Measurements from ENCODE around the gene ARHGAP23.
A peak's percentile ranks its signal among the peaks of the same experiment; 100 is the strongest.

ARHGAP23 gene, protein sequence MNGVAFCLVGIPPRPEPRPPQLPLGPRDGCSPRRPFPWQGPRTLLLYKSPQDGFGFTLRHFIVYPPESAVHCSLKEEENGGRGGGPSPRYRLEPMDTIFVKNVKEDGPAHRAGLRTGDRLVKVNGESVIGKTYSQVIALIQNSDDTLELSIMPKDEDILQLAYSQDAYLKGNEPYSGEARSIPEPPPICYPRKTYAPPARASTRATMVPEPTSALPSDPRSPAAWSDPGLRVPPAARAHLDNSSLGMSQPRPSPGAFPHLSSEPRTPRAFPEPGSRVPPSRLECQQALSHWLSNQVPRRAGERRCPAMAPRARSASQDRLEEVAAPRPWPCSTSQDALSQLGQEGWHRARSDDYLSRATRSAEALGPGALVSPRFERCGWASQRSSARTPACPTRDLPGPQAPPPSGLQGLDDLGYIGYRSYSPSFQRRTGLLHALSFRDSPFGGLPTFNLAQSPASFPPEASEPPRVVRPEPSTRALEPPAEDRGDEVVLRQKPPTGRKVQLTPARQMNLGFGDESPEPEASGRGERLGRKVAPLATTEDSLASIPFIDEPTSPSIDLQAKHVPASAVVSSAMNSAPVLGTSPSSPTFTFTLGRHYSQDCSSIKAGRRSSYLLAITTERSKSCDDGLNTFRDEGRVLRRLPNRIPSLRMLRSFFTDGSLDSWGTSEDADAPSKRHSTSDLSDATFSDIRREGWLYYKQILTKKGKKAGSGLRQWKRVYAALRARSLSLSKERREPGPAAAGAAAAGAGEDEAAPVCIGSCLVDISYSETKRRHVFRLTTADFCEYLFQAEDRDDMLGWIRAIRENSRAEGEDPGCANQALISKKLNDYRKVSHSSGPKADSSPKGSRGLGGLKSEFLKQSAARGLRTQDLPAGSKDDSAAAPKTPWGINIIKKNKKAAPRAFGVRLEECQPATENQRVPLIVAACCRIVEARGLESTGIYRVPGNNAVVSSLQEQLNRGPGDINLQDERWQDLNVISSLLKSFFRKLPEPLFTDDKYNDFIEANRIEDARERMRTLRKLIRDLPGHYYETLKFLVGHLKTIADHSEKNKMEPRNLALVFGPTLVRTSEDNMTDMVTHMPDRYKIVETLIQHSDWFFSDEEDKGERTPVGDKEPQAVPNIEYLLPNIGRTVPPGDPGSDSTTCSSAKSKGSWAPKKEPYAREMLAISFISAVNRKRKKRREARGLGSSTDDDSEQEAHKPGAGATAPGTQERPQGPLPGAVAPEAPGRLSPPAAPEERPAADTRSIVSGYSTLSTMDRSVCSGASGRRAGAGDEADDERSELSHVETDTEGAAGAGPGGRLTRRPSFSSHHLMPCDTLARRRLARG (N-terminal part only)

DNA sequence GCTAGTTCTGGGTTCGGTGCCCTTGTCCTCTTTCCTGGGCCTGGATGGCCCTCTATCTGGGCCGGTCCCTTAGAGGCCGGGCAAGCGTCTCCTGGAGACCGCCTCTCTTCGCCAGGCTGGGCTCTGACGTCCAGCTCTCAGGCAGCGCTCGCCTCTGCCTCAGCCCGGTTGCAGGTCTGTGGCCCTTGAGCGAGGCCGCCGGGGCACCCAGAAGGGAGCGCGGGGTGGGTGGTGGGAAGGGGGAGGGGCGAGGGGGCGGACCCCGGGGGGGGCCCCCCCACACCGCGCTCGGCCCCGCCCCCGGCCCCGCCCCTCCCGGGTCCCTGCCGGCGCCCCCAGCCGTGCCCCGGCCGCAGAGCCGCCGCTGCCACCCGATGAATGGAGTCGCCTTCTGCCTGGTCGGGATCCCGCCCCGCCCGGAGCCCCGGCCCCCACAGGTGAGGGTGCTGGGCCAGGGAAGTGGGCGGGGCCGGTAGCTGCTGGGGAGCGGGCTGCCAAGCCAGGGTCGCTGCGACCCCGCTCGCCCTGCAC is at the start of gene ARHGAP23:
Gene ARHGAP23 (plus strand): TSS at position 353 of the 531 bp plus-strand sequence. CDS start 22 bp downstream, at position 375.
- DNase-seq = no peak

- DNase-seq = no peak
Observed at GRCh38 chr17:38379448-38379847, 48.8 kb upstream of the ARHGAP23 start.

DNA sequence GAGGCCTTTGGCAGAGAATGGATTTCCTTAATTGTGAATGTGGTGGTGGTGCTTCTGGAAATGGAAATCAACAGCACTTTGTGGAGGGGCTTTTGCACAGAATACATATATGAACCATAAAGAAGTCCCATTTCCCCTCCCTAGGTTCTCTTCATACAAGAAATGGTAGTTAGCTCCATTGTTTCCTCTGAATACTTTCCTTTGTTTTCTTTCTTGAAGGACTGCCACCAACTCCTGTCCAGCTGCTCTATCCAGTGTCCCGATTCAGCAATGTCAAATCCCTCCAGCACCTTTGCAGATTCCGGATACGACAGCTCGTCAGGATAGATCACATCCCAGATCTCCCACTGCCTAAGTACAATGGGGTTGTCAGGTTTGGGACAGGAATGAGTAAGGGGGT is 33.2 kb upstream of the ARHGAP23 start:
- DNase-seq = no peak

DNA sequence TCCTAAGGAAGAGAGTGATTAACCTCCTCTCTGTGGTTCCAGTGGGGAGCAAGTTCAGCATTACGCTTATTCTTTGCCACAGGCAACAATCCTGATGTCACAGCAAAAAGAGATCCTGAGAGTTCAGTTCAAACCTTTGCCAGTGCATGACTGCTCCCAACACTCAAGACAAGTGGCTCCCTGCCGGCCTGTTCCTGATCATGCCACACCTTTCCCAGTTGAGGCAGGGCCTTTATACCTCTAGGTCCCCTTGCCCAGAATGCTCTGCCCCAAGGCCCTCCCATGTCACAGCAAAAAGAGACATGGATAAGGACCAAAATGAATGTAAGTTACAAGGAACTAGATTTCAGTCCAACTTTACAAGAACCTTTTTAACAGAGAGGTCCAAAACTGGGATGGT is 31.0 kb upstream of the ARHGAP23 start:
- DNase-seq = no peak

- no peak for DNase-seq
Observed at GRCh38 chr17:38400286-38400685, 28.0 kb upstream of the ARHGAP23 start.

- DNase-seq = no peak
Observed at GRCh38 chr17:38401459-38401858, 26.8 kb upstream of the ARHGAP23 start.

GRCh38 chr17:38402897-38403296 is 25.4 kb upstream of the ARHGAP23 start:
- no peak for DNase-seq

DNA sequence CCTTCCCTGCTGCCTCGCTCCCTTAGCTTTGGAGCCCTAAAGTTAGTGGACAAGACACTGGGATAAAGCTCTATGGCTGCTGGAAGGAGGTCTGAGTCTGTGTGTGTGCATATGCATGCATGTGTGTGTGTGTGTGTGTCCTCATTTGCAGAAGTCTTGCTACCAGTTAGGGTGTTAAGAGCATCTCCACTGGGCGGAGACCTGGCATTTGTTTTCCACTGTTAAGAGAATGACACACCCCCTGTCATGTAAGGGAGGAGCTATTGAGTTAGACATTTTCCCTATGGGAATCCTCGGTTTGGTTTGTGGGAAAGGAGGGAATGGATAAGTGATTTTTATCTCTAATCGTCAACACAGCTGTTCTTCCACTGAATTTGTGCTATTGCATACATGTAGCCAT is 24.8 kb upstream of the ARHGAP23 start:
- peak; percentile 60 for DNase-seq

DNA sequence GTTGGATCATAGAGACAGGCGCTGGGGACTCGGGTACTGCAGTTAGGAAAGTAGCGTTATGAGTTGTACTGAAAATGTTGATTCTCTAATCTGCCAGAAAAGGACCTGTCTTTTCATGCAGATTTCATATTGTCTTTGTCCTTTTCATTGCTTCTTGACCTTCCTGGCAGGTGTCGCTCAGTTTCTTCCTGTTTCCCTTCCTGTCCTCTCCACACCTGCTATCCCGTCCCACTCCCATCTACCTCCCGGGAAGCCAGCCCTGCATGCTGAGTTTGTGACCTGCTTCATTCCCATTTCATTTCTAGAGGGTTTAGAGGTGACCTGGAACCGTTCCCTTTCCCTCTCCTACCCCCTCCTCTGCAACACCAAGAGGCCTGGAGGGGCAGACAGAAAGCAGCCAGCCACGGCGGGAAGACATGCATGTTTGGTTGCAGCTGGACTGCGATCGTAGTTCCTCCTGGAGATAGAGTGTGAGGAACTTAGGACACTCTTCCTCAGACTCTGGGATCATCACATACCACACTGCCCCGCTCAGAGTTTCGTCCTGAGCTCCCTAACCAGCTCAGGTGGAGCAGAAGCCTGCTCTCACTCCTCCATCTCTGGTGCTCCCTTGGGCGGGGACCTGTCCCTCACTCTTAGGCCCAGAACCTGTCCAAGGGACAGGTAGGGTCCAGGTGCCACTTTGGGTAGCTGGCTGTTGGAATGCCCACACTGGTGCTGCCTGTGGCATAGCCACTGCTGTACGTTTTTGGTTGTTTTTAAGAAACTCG is 23.9 kb upstream of the ARHGAP23 start:
- no peak for DNase-seq

- DNase-seq = no peak
Observed at GRCh38 chr17:38405654-38406053, 22.6 kb upstream of the ARHGAP23 start.

DNA sequence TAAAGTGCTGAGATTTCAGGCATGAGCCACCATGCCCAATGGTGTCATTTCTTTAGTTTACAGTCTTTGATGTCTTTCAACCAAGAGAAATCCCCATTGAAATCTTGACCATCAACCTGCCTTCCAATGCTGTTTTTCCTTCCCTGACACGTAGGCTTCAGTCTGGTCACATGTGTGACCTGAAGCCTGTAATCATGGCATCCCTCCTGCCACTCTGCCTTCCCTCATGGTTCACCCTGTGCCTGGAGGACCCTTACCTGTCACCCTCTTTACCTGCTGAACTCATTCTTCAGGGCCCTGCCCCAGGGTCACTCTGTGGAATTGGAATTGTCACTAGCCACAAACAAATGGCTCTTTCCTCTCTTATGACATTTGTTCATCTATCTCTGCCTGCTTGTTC is 18.1 kb upstream of the ARHGAP23 start:
- DNase-seq = no peak

GRCh38 chr17:38415250-38416194 is 12.7 kb upstream of the ARHGAP23 start:
- DNase-seq = peak; percentile 98

GRCh38 chr17:38416840-38417209 is 11.4 kb upstream of the ARHGAP23 start:
- peak; percentile 70 for DNase-seq

- no peak for DNase-seq
Observed at GRCh38 chr17:38417210-38417951, 10.9 kb upstream of the ARHGAP23 start.

DNA sequence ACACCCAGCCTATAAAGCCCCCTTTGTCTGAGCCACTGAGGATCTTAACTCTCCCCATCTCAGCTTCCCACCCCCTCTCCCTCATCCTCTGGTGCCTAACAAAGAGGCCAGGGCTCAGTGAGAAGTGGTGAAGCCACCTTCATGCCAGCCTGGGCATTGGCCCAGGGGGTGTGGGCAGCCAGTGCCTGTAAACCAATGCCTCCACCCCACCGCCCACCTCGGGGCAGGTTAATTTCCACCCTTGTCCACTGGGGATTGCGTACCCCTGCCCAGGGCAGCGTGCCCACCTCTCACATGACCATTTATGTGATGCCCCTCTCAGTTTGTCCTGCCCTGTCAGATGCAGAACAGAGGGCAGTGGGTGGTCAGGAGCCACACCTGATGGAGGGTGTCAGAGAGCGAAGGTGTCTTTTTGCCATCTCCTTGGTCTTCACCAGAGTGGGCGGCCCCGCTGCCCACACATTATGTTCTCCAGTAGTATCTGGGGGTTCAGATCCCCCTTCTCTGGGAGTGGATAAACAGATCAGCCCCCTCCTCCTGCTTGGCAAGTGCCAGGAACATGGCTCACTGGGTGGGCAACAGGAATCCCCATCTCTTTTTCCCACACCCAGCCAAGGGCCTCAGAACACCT is 10.1 kb upstream of the ARHGAP23 start:
- DNase-seq = no peak

DNA sequence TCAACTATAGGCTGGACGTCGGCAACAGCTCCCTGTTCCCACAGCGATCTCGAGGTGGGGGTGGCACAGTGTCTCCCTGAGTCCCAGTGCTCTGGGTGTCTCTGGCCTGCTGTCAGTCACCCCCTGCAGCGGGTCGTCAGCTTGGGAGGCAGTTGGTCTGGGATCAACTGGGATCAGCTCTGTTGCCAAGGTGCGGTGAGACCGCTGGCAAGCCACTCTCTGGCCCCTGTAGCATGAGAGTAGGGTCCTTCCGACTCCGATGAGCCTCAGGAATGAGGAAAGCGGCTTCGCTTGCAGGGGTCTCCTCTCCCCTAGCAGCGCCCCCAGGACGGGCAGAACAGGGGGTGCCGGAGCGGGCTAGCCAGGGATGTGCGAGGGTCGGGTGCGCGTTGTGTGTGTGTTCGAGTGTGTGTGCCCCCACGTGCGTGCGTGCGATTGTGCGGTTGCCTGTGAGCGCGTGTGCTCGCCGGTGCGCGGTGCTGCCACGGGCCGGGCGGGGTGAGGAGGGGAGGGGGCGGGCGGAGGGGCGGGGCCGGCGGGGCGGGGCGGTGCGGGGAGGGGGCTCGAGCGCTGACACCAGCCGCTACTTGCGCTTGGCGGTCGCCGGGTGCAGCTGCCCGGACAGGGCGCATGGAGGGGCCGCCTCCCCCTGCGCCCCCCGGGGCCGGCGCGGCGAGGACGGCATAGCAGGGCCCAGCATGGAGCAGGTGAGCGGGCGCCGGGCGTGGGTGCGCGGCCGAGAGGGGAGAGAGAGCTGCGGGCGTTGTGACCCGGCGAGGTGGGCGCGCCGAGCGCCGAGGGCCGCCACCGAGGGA is 9.4 kb upstream of the ARHGAP23 start:
- no peak for DNase-seq

GRCh38 chr17:38419508-38419981 is 8.7 kb upstream of the ARHGAP23 start:
- no peak for DNase-seq

DNA sequence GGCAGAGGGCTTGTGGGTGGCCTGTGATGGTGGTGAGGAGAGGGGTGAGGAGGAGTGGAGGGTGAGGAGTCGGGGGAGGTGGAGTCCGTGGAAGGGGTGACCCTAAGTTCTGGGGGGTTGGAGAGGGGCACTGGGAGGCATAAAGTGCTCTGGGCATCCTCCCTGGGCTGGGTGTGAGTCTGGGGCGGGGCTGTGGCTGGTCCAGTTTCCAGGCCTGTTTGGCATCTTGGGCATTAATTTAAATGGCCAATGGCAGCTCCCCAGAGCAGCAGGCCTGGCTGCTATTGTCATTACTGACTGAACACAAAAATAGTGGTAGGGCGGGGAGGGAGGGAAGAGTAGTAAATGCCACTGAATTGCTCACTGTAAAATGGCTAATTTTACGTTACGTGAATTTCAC is 7.7 kb upstream of the ARHGAP23 start:
- no peak for DNase-seq
